ENCODE results near the gene DNAL1.

DNA sequence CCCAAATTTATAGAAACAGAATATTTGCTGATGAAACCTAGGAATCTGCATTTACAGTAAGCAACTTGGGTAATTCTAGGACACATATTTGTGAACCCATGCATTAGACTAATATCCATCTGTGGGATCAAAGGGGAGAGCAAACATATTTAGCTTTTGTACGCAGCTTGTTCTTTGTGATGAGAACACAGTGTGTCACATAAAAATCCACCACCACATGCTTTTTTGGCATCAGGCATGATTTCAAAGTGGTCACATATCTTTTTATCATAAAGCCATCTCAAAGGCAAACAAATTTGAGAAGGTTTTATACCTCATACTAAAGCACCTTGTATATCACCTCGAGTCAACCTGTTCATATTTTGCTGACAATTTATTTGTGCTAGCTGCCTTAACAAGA is 15.7 kb downstream of the DNAL1 start:
- no peak for TF ChIP-seq POLR2A (IDR thresholded peaks at IDR 0.05; ENCODE audit: borderline replicate concordance, extremely low read depth, insufficient read depth, insufficient read length)
- TF ChIP-seq, protein P1, sequence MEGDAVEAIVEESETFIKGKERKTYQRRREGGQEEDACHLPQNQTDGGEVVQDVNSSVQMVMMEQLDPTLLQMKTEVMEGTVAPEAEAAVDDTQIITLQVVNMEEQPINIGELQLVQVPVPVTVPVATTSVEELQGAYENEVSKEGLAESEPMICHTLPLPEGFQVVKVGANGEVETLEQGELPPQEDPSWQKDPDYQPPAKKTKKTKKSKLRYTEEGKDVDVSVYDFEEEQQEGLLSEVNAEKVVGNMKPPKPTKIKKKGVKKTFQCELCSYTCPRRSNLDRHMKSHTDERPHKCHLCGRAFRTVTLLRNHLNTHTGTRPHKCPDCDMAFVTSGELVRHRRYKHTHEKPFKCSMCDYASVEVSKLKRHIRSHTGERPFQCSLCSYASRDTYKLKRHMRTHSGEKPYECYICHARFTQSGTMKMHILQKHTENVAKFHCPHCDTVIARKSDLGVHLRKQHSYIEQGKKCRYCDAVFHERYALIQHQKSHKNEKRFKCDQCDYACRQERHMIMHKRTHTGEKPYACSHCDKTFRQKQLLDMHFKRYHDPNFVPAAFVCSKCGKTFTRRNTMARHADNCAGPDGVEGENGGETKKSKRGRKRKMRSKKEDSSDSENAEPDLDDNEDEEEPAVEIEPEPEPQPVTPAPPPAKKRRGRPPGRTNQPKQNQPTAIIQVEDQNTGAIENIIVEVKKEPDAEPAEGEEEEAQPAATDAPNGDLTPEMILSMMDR (IDR thresholded peaks at IDR 0.05 in 2 of 3, conservative IDR thresholded peaks at IDR 0.05 in 1 of 3; ENCODE audit: borderline replicate concordance in 1 of 3, insufficient read depth in 1 of 3, low read depth in 2 of 3, low read length in 2 of 3): no peak
- no peak for TF ChIP-seq SP1 (IDR thresholded peaks at IDR 0.05; ENCODE audit: low read depth)
- no peak for TF ChIP-seq EZH2 (IDR thresholded peaks at IDR 0.05)
